HepG2 (cell line): Measurements from ENCODE around the gene ARRDC4. TPM values are rescaled to one million over a fixed set of nuclear protein-coding genes. Genes with fewer than 3 reads are reported as not detected.

ENCODE experiments used
- BRD4 ChIP-seq: sonication (generic); formaldehyde crosslinking; IDR thresholded peaks from 2 replicates; pipeline ENCODE4 v1.4.0; 2020; ENCODE audit warnings: missing genetic modification reagents
- CBX1 ChIP-seq: IDR thresholded peaks from one replicate; pipeline ENCODE4 v1.6.1; 2016; ENCODE audit warnings: antibody characterized with exemption, low read depth
- FLYWCH1 ChIP-seq: sonication (generic); formaldehyde crosslinking; IDR thresholded peaks from 2 replicates; pipeline ENCODE4 v1.8.1; 2023; ENCODE audit warnings: mild to moderate bottlenecking, missing genetic modification reagents
- FOXA1 ChIP-seq, 2 experiments: fragments of 450-650 bp in 1 of 2; sonication (generic) in 1 of 2; formaldehyde crosslinking in 1 of 2; IDR thresholded peaks; 2 replicates each; pipeline versions ENCODE4 v1.4.0 to v1.6.1; 2016 to 2020; ENCODE audit warnings: missing genetic modification reagents in 1 of 2
- HMG20B ChIP-seq: conservative IDR thresholded peaks from 2 replicates; pipeline ENCODE4 v1.6.1; 2016; ENCODE audit warnings: missing genetic modification reagents, missing compliant biosample characterization
- HOXD1 ChIP-seq: sonication (generic); formaldehyde crosslinking; IDR thresholded peaks from 2 replicates; pipeline ENCODE4 v1.5.0; 2020; ENCODE audit warnings: missing genetic modification reagents
- MAFG ChIP-seq: sonication (generic); formaldehyde crosslinking; IDR thresholded peaks from 2 replicates; pipeline ENCODE4 v1.5.1; 2020; ENCODE audit warnings: mild to moderate bottlenecking, missing genetic modification reagents
- TEAD2 ChIP-seq: sonication (generic); formaldehyde crosslinking; IDR thresholded peaks from 2 replicates; pipeline ENCODE4 v1.9.0; 2021; ENCODE audit warnings: missing genetic modification reagents
- ZC3H13 ChIP-seq: sonication (generic); formaldehyde crosslinking; IDR thresholded peaks from 2 replicates; pipeline ENCODE4 v1.8.1; 2023; ENCODE audit warnings: mild to moderate bottlenecking, missing genetic modification reagents, moderate library complexity
- ZFP36L2 ChIP-seq: sonication (generic); formaldehyde crosslinking; IDR thresholded peaks from 2 replicates; pipeline ENCODE4 v1.4.0; 2020; ENCODE audit warnings: missing genetic modification reagents
- ZNF142 ChIP-seq: sonication (generic); formaldehyde crosslinking; IDR thresholded peaks from 2 replicates; pipeline ENCODE4 v1.4.0; 2020; ENCODE audit warnings: missing genetic modification reagents
- ZNF280B ChIP-seq: sonication (generic); formaldehyde crosslinking; IDR thresholded peaks from 2 replicates; pipeline ENCODE4 v1.5.0; 2020; ENCODE audit warnings: missing genetic modification reagents, mild to moderate bottlenecking, borderline replicate concordance
- ZNF331 ChIP-seq: sonication (generic); formaldehyde crosslinking; IDR thresholded peaks from 2 replicates; pipeline ENCODE4 v1.4.0; 2020; ENCODE audit warnings: missing genetic modification reagents
- ZNF484 ChIP-seq: sonication (generic); formaldehyde crosslinking; IDR thresholded peaks from 2 replicates; pipeline ENCODE4 v1.5.1; 2020; ENCODE audit warnings: mild to moderate bottlenecking, low read depth, missing genetic modification reagents, borderline replicate concordance
- ZSCAN5A ChIP-seq: sonication (generic); formaldehyde crosslinking; IDR thresholded peaks from 2 replicates; pipeline ENCODE4 v1.8.0; 2022; ENCODE audit warnings: mild to moderate bottlenecking, missing genetic modification reagents, borderline replicate concordance
- polyA plus RNA-seq, 8 experiments: library from polyadenylated mRNA; depleted of rRNA in 3 of 8; stranded (reverse) in 7 of 8; unstranded in 1 of 8; fragments of >200 nt; fragmentation: Illumina TruSeq in 4 of 8; extraction: Trizol in 4 of 8; gene quantifications; 2 replicates each; pipeline versions ENCODE4 v1.2.1 to v1.2.3, GENCODE V29; 2011 to 2016; ENCODE audit warnings: low read depth in 4 of 8, missing spikeins in 1 of 8, mixed read lengths in 1 of 8; ENCODE audit not compliant: insufficient read depth in 1 of 8
- total RNA-seq, 5 experiments: library from RNA; depleted of rRNA; stranded (reverse); fragments of >200 nt; fragmentation: Illumina TruSeq; extraction: Trizol; gene quantifications; 2 replicates each; pipeline ENCODE4 v1.2.3, GENCODE V29; 2016; ENCODE audit warnings: low read depth in 1 of 5
- TF ChIP-seq, protein P1 (sequence below): sonication (generic); formaldehyde crosslinking; conservative IDR thresholded peaks from 2 replicates; pipeline ENCODE4 v1.8.0; 2022; ENCODE audit warnings: low read depth, missing genetic modification reagents
- TF ChIP-seq, protein P2 (sequence below): sonication (generic); formaldehyde crosslinking; IDR thresholded peaks from 2 replicates; pipeline ENCODE4 v1.9.0; 2022; ENCODE audit warnings: missing genetic modification reagents, mild to moderate bottlenecking, borderline replicate concordance

The ARRDC4 gene
- total and polyA plus RNA-seq, 2 of the 13 experiments (the other 11 are each of a cell fraction or from before 2014, with no cell fraction given), result 1.5 to 2.5 TPM

- TF ChIP-seq ZNF484 (CRISPR knock-in tag) (no peak), ZC3H13 (0 out of 2 replicates have a peak, but pooled peaks have one; percentile 66), ZFP36L2 (CRISPR knock-in tag) (no peak), ZSCAN5A (CRISPR knock-in tag) (no peak), TEAD2 (CRISPR knock-in tag) (no peak), CBX1 (peak; percentile 63), BRD4 (CRISPR knock-in tag) (no peak), ZNF280B (0 out of 2 replicates have a peak, but pooled peaks have one; percentile 50), FOXA1 (IDR thresholded peaks at IDR 0.05) (no peak), FOXA1 (CRISPR knock-in tag; IDR thresholded peaks at IDR 0.05) (peak; percentile 69), MAFG (CRISPR knock-in tag) (no peak), HOXD1 (no peak), HMG20B (no peak), ZNF331 (CRISPR knock-in tag) (no peak), ZNF142 (CRISPR knock-in tag) (peak; percentile 74; the same call in 1 of the 2 replicates), FLYWCH1 (0 out of 2 replicates have a peak, but pooled peaks have one; percentile 11)
- TF ChIP-seq, protein P1, sequence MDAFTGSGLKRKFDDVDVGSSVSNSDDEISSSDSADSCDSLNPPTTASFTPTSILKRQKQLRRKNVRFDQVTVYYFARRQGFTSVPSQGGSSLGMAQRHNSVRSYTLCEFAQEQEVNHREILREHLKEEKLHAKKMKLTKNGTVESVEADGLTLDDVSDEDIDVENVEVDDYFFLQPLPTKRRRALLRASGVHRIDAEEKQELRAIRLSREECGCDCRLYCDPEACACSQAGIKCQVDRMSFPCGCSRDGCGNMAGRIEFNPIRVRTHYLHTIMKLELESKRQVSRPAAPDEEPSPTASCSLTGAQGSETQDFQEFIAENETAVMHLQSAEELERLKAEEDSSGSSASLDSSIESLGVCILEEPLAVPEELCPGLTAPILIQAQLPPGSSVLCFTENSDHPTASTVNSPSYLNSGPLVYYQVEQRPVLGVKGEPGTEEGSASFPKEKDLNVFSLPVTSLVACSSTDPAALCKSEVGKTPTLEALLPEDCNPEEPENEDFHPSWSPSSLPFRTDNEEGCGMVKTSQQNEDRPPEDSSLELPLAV (CRISPR knock-in tag), result no peak
- TF ChIP-seq, protein P2, sequence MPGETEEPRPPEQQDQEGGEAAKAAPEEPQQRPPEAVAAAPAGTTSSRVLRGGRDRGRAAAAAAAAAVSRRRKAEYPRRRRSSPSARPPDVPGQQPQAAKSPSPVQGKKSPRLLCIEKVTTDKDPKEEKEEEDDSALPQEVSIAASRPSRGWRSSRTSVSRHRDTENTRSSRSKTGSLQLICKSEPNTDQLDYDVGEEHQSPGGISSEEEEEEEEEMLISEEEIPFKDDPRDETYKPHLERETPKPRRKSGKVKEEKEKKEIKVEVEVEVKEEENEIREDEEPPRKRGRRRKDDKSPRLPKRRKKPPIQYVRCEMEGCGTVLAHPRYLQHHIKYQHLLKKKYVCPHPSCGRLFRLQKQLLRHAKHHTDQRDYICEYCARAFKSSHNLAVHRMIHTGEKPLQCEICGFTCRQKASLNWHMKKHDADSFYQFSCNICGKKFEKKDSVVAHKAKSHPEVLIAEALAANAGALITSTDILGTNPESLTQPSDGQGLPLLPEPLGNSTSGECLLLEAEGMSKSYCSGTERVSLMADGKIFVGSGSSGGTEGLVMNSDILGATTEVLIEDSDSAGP (CRISPR knock-in tag), result peak; percentile 100
Observed at GRCh38 chr15:97960364-97961066, at the start of gene ARRDC4 (continued).
